ENCODE results near the gene CCND1. TPM values are rescaled to one million over a fixed set of nuclear protein-coding genes. Genes with fewer than 3 reads are reported as not detected.

Gene CCND1
- total and polyA plus RNA-seq, 12 donors = 11.4 to 292 (median 173) TPM

GRCh38 chr11:69657456-69657910 is 16.5 kb downstream of the CCND1 start:
- peaks cover 0 to 13% (median 0%) of the 10 kb centered on the region in 9 donors for H3K4me1 ChIP-seq
- no peak for ATAC-seq
- no peak overlapping the region for H3K27ac ChIP-seq
- WGBS, 2 donors = 92% methylated on average over 14 of the region's 14 CpGs
- no peak for DNase-seq
- no peak overlapping the region for H3K4me3 ChIP-seq
- no peaks in the 10 kb centered on the region for H3K27me3 ChIP-seq
- H3K9me3 ChIP-seq = no peaks in the 10 kb centered on the region
- peaks cover 0 to 40% (median 11%) of the 10 kb centered on the region in 9 donors for H3K36me3 ChIP-seq
- TF ChIP-seq CTCF (IDR thresholded peaks at IDR 0.05) = no peak
- intact Hi-C loops (cut with DNase I) = no loop called here

GRCh38 chr11:69657911-69658625 is 17.1 kb downstream of the CCND1 start:
- Histone ChIP-seq H3K4me3 (no peak overlapping the region), H3K4me1 (peaks cover 0 to 16% (median 0%) of the 10 kb centered on the region in 9 donors), H3K27me3 (no peaks in the 10 kb centered on the region), H3K9me3 (no peaks in the 10 kb centered on the region), H3K36me3 (peaks cover 0 to 40% (median 11%) of the 10 kb centered on the region in 9 donors), H3K27ac (no peak overlapping the region)
- no peak for DNase-seq
- intact Hi-C loops (cut with DNase I) = no loop called here
- ATAC-seq = no peak
- WGBS, 2 donors = 62 to 69% methylated on average over 27 of the region's 27 CpGs
- no peak for TF ChIP-seq CTCF (IDR thresholded peaks at IDR 0.05)

GRCh38 chr11:69658626-69659450 is 17.9 kb downstream of the CCND1 start:
- H3K27ac ChIP-seq = no peak overlapping the region
- no peak for TF ChIP-seq CTCF (IDR thresholded peaks at IDR 0.05)
- ATAC-seq (no peak), DNase-seq (no peak)
- H3K27me3 ChIP-seq = no peaks in the 10 kb centered on the region
- peaks cover 0 to 40% (median 5%) of the 10 kb centered on the region in 9 donors for H3K36me3 ChIP-seq
- no peak overlapping the region for H3K4me3 ChIP-seq
- H3K4me1 ChIP-seq = peaks cover 0 to 10% (median 0%) of the 10 kb centered on the region in 9 donors
- H3K9me3 ChIP-seq = no peaks in the 10 kb centered on the region
- intact Hi-C loops (cut with DNase I) = no loop called here
- 83 to 88% methylated on average over 18 of the region's 18 CpGs for WGBS, 2 donors

GRCh38 chr11:69659591-69659990 is 18.6 kb downstream of the CCND1 start:
- Histone ChIP-seq H3K27me3 (no peaks in the 10 kb centered on the region), H3K4me3 (no peak overlapping the region), H3K9me3 (no peaks in the 10 kb centered on the region), H3K4me1 (peaks cover 0 to 9% (median 0%) of the 10 kb centered on the region in 9 donors), H3K36me3 (peaks cover 0 to 40% (median 1%) of the 10 kb centered on the region in 9 donors), H3K27ac (no peak overlapping the region)
- TF ChIP-seq CTCF (IDR thresholded peaks at IDR 0.05) = no peak
- intact Hi-C loops (cut with DNase I) = no loop called here
- no peak for DNase-seq
- no peak for ATAC-seq
- 92 to 94% methylated on average over 12 of the region's 12 CpGs for WGBS, 2 donors
